HCT116 (cell line): Measurements from ENCODE around the gene GMIP. TPM values are rescaled to one million over a fixed set of nuclear protein-coding genes. Genes with fewer than 3 reads are reported as not detected.

Source experiments
- ATAC-seq: fragments of 200-7000 bp; cut with Tn5 transposase; 2 replicates; pipeline ENCODE4 v1.9.1; 2020; ENCODE audit warnings: mild to moderate bottlenecking, moderate library complexity
- BruUV-seq: library from RNA; stranded (reverse); fragments of 400-500 nt; replicated peaks from 2 replicates; lab custom pipeline; 2021; lab: Mats Ljungman, UMichigan
- CTCF ChIA-PET: fragments of 300-600 bp; sonication (Branson Sonifier 250); formaldehyde crosslinking; loops from one replicate; lab custom pipeline; 2021; ENCODE audit warnings: antibody characterized with exemption; lab: Charles Lee
- POLR2A ChIA-PET: fragments of 300-600, 350-600 bp; sonication (Branson Sonifier 250); formaldehyde crosslinking; loops from one replicate; lab custom pipeline; 2021; ENCODE audit warnings: antibody characterized with exemption; lab: Charles Lee
- RAD21 ChIA-PET, 2 experiments: fragments of 300-600 bp; sonication (Branson Sonifier 250); formaldehyde crosslinking; loops; one replicate each; lab custom pipeline; 2023; ENCODE audit warnings: low total read pairs in 2 of 2; ENCODE audit not compliant: uncharacterized antibody in 2 of 2, unreplicated experiment in 2 of 2, low non-redundant PET in 1 of 2; lab: Charles Lee
- DNase-seq: peaks from one replicate; pipeline ENCODE4 v3.0.0-alpha.2; 2010; ENCODE audit warnings: low read depth, low spot score
- H2AFZ ChIP-seq: fragments of 200-600 bp; shearing (Covaris generic), sonication (generic); 2 replicates; pipeline ENCODE4 v1.6.1; 2017; ENCODE audit warnings: low read depth, mixed run types, mixed read lengths, antibody characterized with exemption, low read length; ENCODE audit not compliant: poor library complexity, severe bottlenecking
- H3K27ac ChIP-seq: 2 replicates; pipeline ENCODE4 v1.5.1; 2012; ENCODE audit warnings: low read depth, low read length
- H3K27me3 ChIP-seq: fragments of 200-600 bp; sonication (generic); 2 replicates; pipeline ENCODE4 v1.6.1; 2016; ENCODE audit warnings: mixed run types, low read length, mixed read lengths; ENCODE audit not compliant: insufficient read depth
- H3K36me3 ChIP-seq, 2 experiments: fragments of 200-500 bp in 1 of 2; fragments of 200-600 bp in 1 of 2; sonication (Bioruptor generic) in 1 of 2; sonication (generic) in 1 of 2; 2 replicates each; pipeline versions ENCODE4 v1.5.1 to v1.6.1; 2014 to 2016; ENCODE audit warnings: low read length in 2 of 2, inconsistent platforms in 1 of 2, mixed read lengths in 1 of 2, mixed run types in 1 of 2; ENCODE audit not compliant: insufficient read depth in 2 of 2, control insufficient read depth in 1 of 2
- H3K4me1 ChIP-seq, 2 experiments: fragments of 200-600 bp in 1 of 2; sonication (generic) in 1 of 2; 2 replicates each; pipeline versions ENCODE4 v1.5.1 to v1.6.1; 2012 to 2017; ENCODE audit warnings: low read length in 2 of 2, inconsistent platforms in 1 of 2, mild to moderate bottlenecking in 1 of 2, mixed read lengths in 1 of 2, mixed run types in 1 of 2, moderate library complexity in 1 of 2; ENCODE audit not compliant: insufficient read depth in 2 of 2, control insufficient read depth in 1 of 2
- H3K4me2 ChIP-seq: fragments of 200-600 bp; sonication (generic); 2 replicates; pipeline ENCODE4 v1.6.1; 2017; ENCODE audit warnings: mixed run types, low read length, mixed read lengths
- H3K4me3 ChIP-seq, 2 experiments: fragments of 200-600 bp in 1 of 2; sonication (generic) in 1 of 2; replicated peaks in 1 of 2; 2 replicates each; pipeline ENCODE4 v1.5.1; 2011 to 2016; ENCODE audit warnings: low read length in 2 of 2, control low read depth in 1 of 2, low read depth in 1 of 2, mild to moderate bottlenecking in 1 of 2, mixed read lengths in 1 of 2, mixed run types in 1 of 2
- H3K79me2 ChIP-seq: fragments of 200-600 bp; sonication (generic); 2 replicates; pipeline ENCODE4 v1.6.1; 2017; ENCODE audit warnings: mild to moderate bottlenecking, mixed run types, low read length, moderate library complexity, mixed read lengths; ENCODE audit not compliant: insufficient read depth
- H3K9ac ChIP-seq: fragments of 200-600 bp; sonication (generic); 2 replicates; pipeline ENCODE4 v1.6.1; 2016; ENCODE audit warnings: low read length, mixed read lengths
- H3K9me2 ChIP-seq: fragments of 200-600 bp; sonication (generic), shearing (Covaris generic); 2 replicates; pipeline ENCODE4 v1.6.1; 2017; ENCODE audit warnings: mixed run types, mild to moderate bottlenecking, moderate library complexity; ENCODE audit not compliant: insufficient read depth
- H3K9me3 ChIP-seq, 2 experiments: fragments of 200-500 bp in 1 of 2; fragments of 200-600 bp in 1 of 2; sonication (Bioruptor generic) in 1 of 2; sonication (generic) in 1 of 2; 2 replicates each; pipeline ENCODE4 v1.6.1; 2014 to 2017; ENCODE audit warnings: low read length in 2 of 2, mixed read lengths in 2 of 2, inconsistent platforms in 1 of 2, low read depth in 1 of 2, mild to moderate bottlenecking in 1 of 2, mixed run types in 1 of 2, moderate library complexity in 1 of 2; ENCODE audit not compliant: control insufficient read depth in 1 of 2, insufficient read depth in 1 of 2
- H4K20me1 ChIP-seq: fragments of 200-600 bp; sonication (generic), shearing (Covaris generic); 2 replicates; pipeline ENCODE4 v1.6.1; 2017; ENCODE audit warnings: mixed run types, mild to moderate bottlenecking, moderate library complexity; ENCODE audit not compliant: insufficient read depth
- CBX3 ChIP-seq: IDR thresholded peaks from 2 replicates; pipeline ENCODE4 v1.6.1; 2012; ENCODE audit warnings: low read depth
- CEBPB ChIP-seq: IDR thresholded peaks from 2 replicates; pipeline ENCODE4 v1.6.1; 2012; ENCODE audit warnings: low read depth
- ELF1 ChIP-seq: IDR thresholded peaks from 2 replicates; pipeline ENCODE4 v1.6.1; 2012; ENCODE audit warnings: low read depth, borderline replicate concordance
- EZH2 ChIP-seq: fragments of 200-600 bp; sonication (generic); IDR thresholded peaks from 2 replicates; pipeline ENCODE4 v1.6.1; 2017; ENCODE audit warnings: antibody characterized with exemption, mixed run types
- EZH2phosphoT487 ChIP-seq: fragments of 200-600 bp; IDR thresholded peaks from 2 replicates; pipeline ENCODE4 v1.6.1; 2018; ENCODE audit warnings: antibody characterized with exemption, borderline replicate concordance
- MAX ChIP-seq: IDR thresholded peaks from 2 replicates; pipeline ENCODE4 v1.6.1; 2012
- POLR2A ChIP-seq: IDR thresholded peaks from 2 replicates; pipeline ENCODE4 v1.7.0; 2011; ENCODE audit warnings: borderline replicate concordance; ENCODE audit not compliant: insufficient read depth, insufficient read length; ENCODE audit errors: extremely low read depth
- POLR2AphosphoS5 ChIP-seq: IDR thresholded peaks from 2 replicates; pipeline ENCODE4 v1.6.1; 2011; ENCODE audit warnings: mild to moderate bottlenecking, low read depth, low read length, moderate library complexity
- REST ChIP-seq: IDR thresholded peaks from 2 replicates; pipeline ENCODE4 v1.6.1; 2012; ENCODE audit warnings: low read depth
- intact Hi-C: fragments of 100-400 bp; cut with micrococcal nuclease; formaldehyde crosslinking; loops from 2 replicates; pipeline ENCODE4 v1.10.0; 2022
- total RNA-seq: library from RNA; stranded (reverse); gene quantifications from one replicate; pipeline ENCODE4 v1.2.1, GENCODE V29; 2021; ENCODE audit not compliant: unreplicated experiment

The GMIP gene
- total RNA-seq, 1 experiment from 2014 or later, result 16.3 TPM

- no peak overlapping the region for H3K9ac ChIP-seq
- no peak overlapping the region for H3K4me3 ChIP-seq
- no peak overlapping the region for H3K4me2 ChIP-seq
- ChIA-PET RAD21 (no interaction called here), CTCF (no interaction called here), POLR2A (interaction anchor here (0.7 kb wide), 1 partner anchor 56 kb away, joined by 3 read pairs; no protein-coding TSS in a partner anchor)
- no peaks in the 10 kb centered on the region for H3K9me2 ChIP-seq
- no TSS peak for BruUV-seq
- TF ChIP-seq CBX3, result no peak
- TF ChIP-seq MAX, result no peak
- no peak for TF ChIP-seq ELF1
- no peak for TF ChIP-seq EZH2phosphoT487
- TF ChIP-seq EZH2, result no peak
- TF ChIP-seq REST, result no peak
- TF ChIP-seq POLR2AphosphoS5, result no peak
- TF ChIP-seq POLR2A, result no peak
- TF ChIP-seq CEBPB, result no peak
- intact Hi-C loops, result no loop called here
- H4K20me1 ChIP-seq, result no peaks in the 10 kb centered on the region
- H3K27ac ChIP-seq, result no peak overlapping the region
- H3K4me1 ChIP-seq, result peaks cover 6 to 23% of the 10 kb centered on the region in 2 experiments; a peak in 3 of 4 replicates
- H2AFZ ChIP-seq, result no peak overlapping the region
- DNase-seq, result no peak
- peaks cover 46 to 68% of the 10 kb centered on the region in 2 experiments for H3K36me3 ChIP-seq
- no peak for ATAC-seq
- peaks cover 32% of the 10 kb centered on the region for H3K79me2 ChIP-seq
- H3K27me3 ChIP-seq, result no peaks in the 10 kb centered on the region
- H3K9me3 ChIP-seq, result no peaks in the 10 kb centered on the region
These were observed 13.9 kb upstream of the GMIP start for GRCh38 chr19:19657397-19657783.
